HG03432 (cell line): ENCODE measurements around the gene ADD1.
"Not testable (repeated sequence)": the region's sequence is repeated elsewhere in the genome, so short reads cannot be mapped to it uniquely, and the experiment has no call there.

ENCODE experiments used
- ATAC-seq: cut with Tn5 transposase; IDR thresholded peaks from one replicate; pipeline ENCODE4 v1.9.1; 2021; ENCODE audit warnings: mild to moderate bottlenecking, moderate library complexity; ENCODE audit not compliant: unreplicated experiment

ADD1 gene

DNA sequence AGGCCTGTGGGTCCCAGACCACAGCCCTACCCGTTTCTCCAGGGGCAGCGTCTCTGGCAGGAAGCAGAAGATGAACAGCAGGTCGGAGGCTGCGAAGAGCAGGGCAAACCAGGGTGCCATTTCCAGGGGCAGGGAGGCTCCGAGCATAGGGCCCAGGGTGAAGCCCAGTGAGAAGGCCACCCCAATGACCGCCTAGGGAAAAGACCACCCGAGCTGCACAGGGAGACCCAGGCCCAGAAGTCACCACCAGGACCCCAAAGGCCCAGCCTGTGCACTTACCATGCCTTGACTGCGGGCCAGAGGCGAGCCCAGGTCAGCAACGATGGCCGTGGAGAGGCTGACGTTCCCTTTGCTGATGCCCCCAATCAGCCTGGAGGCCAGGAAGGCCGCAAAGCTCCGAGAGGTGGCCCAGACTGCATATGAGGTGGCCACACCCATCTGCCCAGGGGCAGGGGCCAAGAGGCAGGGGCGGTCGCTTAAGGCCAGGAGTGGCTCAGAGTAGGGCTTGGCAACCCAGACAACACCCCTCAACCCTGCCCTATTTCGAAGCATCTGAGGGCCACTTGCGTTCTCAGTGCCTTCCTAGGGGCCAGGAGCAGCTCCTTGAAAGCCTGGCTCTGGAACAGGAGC, 88.8 kb downstream of the ADD1 start:
- no peak for ATAC-seq

DNA sequence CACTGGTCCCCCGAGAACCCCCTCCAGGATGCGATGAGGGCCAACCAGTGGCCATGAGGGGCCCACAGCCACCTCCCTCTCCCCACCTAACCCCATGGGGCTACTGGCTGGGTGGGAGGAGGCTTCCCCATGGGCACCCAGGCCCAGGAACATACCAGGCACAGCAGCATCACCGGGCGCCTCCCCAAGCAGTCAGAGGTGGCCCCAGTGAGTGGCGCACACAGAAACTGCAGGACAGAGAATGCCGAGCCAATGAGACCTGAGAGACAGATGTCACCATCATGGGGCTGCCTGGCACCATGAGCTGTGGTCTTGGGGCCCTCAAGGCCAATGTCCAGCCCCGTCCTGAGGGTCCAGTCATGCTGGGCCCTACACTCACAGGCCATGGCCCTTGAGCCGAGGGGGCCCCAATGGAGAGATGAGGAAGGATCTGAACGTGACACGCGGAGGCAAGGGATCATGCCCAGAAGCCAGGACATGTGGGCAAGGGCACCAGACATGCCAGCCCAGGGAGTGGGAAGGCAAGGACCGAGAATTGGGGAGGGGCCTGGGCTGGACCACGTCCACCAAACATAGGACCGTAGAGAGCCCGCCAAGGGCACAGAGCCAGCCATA, 89.4 kb downstream of the ADD1 start:
- ATAC-seq, result no peak

DNA sequence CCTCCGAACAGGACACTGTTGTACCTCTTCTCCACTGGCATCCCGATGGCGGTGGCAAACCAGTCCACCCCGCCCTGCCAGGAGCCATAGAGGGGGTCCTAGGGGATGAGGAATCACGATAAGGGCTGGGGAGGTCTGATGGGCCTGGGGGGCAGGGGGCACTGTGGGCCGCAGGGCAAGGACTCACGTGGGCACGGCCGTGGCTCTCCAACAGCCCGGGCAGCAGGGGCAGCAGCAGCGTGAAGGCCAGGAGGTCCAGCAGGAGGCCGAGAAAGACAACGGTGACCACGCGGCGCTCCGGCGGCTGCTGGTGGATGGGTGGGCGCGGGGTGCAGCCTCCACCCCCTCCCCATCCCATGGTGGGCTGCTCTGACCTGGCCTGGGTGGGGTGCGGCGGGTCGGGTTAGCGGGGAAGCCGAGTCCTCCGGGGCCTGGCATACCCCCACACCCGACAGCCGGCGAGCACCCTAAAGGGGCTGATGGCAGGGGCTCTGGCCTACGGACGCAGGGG, 90.0 kb downstream of the ADD1 start:
- ATAC-seq, result no peak

DNA sequence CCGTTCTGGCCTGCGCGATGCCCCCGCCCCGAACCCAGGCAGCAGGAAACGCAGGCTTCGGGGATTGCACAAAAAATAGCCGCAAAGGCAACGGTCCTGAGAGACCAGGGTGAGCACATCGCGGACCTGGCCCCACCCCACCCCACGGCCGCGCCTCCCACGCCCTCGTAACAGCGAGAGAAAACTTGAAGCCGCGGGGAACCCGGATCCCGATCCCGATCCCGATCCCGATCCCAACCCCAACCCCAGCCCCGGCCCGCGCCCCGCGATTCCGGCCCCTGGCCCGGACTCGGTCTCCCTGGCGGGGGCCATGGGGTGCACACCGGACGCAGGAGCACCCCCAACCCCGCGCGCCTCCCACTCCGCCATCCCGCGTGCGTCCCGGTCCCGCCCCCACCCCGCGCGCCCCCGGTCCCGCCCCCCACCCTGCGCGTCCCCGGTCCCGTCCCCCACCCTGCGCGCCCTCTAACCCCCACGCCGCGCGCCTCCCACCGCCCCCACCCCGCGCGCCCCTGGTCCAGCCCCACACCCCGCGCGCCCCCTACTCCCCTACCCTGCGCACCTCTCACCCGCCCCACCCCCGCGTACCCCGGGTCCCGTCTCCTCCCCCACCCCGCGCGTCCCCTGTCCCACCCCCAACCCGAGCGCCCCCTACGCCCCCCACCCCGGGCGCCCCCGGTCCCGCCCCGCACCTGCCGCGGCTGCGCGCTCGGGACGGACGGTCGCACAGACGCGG, 90.6 kb downstream of the ADD1 start:
- ATAC-seq, result no peak

DNA sequence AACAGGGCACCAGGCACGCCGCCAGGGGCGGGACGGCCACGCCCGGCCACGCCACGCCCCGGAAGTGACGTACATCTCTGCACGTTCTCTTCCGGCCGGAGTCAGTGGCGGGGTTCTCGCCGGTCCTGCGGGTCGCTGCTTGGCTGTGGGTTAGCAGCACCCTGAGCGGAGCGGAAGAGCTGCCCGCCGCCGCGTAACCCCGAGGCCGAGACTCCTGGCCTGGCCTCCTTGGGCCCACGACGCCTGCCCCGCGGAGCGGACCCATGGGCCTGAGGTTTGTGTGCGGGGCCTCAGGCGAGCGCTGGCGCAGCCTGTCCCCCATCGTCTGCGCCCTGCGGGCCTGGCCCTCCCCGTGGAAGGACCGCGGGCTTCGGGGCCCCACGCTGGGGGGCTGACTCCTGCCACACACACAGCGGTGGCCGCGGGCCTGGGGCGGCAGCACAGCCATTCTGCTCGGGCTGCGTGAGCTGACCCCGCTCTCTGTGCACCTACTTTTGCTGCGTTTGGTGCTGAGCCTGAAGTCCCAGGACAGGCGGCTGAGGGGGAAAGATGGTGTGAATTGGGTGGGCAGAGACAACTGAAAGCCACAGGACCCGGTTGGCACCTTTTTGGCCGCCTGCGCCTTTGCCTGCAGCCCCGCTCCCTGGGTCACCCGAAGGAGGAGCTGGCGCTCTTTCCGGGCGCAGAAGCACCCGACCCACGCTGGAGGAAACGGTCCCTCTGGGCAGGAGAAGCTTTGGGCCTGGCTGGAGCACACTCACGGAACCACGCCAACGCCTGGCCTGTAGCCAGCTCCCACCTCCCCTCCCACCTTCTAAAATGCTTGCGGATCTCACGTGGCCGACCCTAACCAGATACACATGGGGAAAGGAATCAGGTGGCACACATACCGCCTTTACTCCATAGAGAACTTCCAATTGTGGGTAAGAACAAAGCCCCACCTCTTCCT, 91.4 kb downstream of the ADD1 start:
- ATAC-seq, result peak; percentile 55

DNA sequence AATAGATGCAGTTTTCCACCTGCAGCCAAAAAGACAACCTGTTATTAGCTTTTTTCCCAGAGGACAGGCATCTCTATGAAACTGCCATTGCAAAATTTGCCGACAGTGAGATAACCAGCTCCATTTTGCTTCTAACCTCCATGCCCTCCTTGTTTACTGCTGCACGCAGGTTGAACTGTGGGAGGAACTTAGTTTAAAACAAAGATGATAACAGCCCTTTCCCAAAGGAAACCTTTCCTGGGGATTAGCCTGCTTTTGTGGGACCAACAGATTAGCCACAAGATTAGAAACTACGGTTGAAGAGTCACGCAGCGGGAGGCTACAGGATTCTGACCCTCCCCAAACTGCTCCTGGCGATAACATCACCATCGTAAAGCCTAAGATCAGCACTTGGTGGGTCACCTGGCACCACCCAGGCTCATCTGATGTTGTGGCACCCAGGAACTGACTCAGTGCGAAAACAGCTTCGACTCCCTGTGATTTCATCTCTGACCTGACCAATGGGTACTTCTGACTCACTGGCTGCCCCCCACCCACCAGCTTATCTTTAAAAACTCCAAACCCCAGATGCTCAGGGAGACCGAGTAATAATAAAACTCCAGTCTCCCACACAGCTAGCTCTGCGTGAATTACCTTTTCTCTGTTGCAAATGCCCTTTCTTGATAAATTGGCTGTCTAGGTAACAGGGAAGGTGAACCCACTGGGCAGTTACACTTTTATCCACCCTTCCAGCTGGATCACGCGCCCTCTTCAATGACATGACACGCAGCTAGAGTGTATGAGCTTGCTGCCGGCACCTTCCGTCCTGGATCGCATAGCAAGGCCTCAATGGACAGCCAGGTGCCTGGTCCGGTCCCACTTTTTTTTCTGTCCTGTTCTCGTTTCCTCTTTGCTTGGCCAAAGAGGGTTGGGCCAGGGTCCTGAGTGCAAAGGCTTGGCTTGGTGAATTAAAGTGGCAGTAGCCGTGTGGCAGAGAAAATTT, 92.4 kb downstream of the ADD1 start:
- ATAC-seq, result no peak

DNA sequence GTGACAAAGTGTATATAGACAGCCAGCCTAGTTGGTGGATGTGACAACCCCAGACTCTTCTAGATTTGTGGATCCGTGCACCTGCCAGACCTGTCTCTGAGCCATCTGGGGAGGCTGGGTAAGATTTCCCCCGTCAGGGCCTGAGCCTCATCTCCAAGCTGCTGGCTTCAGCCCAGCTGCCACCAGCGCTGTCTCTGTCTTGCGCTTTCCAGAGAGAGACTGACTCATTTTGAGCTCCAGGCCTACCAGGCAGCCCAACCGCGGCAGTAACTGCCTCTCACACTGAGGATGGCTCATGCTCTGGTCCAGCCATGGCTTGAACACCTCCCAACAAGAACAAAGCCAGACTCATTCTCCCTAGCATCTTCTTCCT, 93.1 kb downstream of the ADD1 start:
- peak; percentile 22 for ATAC-seq

DNA sequence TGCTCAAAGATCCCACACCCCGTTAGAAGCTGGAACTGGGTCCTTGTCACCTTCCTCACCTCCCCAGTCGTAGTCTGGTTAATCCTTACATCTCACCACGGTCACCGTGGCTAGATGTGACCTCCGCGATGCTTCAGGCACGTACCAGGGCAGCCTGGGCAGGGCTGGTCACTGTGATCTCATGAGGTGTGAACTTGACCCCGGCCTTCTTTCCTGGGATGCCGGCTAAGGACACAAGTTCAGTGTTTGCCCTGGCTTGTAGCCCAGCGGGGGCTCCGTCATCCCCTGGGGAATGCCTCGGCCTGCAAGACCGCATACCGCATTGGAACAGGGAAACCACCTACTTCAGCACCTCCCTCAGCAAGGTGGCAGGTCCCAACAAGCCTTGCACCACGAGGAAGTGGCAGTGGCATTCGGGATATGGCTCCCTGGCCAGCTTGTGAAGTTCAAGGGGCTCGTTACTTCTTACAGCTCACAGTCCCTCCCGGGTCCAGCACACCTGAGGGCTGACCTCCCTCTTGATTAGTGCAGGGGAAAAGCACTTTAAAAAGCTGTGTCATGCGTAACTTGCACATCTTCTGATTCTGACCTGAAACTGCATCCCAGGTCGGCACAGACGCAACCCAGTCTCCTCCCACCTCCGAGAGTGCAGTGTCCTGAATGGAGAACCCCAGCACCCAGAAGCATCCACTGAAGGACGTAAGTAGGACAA, 93.7 kb downstream of the ADD1 start:
- ATAC-seq, result peak; percentile 23

DNA sequence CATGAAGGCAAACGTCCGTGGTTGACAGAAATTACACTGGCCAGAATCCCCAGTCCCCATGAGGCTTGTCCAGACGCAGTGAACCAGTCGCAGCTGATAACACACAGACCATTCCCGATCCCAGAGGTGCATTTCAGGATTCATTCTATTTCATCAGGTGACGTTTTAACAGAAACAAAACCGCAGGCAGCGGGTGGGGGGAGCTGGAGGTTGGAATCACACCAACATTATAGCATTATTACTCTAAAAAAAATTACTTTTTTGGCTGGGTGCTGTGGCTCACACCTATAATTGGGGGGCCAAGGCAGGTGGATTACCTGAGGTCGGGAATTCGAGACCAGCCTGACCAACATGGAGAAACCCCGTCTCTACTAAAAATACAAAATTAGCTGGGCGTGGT, 94.3 kb downstream of the ADD1 start:
- ATAC-seq, result no peak

DNA sequence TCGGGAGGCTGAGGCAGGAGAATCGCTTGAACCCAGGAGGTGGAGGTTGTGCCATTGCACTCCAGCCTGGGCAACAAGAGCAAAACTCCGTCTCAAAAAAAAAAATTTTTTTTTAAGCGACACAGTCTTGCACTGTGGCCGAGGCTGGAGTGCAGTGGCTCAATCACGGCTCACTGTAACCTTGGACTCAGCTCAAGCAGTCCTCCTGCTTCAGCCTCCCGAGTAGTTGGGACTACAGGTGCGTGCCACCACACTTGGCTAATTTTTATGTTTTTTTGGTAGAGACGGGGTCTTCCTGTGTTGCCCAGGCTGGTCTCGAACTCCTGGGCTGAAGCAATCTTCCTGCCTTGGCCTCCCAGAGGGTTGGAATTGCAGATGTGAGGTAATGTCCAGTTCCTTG, 94.8 kb downstream of the ADD1 start:
- not testable (repeated sequence) for ATAC-seq

DNA sequence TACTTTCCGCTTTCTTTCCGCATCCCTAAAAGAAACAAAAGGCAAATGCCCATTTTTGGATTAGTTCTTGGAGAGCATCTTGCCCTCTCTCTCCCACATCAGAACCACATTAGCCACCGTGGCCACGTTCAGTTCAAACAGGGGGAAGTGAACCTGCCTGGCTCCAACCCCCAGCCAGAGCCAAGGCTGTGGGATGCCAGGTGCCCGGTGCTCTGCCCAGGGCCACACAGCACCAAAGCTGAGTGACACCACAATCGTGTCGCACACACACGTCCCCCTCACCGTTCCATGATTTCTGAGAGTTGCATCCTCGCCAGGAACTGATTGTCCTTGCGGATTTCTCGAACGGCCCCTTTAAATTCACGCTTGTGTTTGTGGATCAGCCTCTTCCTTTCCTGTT, 95.3 kb downstream of the ADD1 start:
- ATAC-seq, result no peak

DNA sequence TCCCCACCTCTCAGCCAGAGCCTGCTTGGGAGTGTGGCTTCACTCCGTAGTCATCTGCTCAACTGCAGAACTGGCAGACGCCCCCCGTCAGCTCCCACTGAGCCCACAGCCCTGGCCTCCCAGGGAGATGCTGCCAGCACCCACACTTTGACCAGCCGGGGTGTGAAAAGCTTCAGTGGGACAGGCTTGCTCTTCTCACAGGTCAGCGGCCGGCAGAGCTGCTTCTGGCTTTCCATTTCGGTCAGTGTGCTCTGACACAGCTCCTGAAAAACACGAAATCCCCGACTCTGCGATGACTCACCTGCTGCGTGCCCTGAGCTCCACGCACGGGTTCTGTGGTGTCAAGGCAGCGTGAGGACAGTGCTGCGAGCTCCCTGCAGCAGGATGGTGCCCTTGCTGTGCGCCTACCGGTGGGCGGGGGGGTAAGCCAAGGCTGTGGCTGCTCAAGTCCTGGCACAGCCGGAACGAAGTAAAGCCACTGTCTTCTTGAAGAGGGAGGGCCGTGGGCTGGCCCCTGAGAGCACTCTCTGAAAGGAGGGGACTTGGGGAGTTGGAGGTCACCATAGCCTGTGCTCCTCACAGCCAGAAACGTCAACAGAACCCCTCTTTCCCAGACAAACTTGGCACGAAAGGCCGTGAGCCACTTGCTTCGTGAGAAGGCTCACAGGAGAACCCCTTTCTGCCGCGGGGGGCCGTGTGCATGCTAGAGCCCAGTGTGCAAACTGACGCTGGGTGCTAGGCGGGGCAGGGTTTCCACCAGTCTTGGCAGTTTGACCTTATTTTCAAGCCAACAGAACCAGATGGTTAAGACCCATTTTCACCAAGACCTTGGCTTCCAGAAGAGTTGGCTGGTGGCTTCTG, 96.0 kb downstream of the ADD1 start:
- no peak for ATAC-seq

DNA sequence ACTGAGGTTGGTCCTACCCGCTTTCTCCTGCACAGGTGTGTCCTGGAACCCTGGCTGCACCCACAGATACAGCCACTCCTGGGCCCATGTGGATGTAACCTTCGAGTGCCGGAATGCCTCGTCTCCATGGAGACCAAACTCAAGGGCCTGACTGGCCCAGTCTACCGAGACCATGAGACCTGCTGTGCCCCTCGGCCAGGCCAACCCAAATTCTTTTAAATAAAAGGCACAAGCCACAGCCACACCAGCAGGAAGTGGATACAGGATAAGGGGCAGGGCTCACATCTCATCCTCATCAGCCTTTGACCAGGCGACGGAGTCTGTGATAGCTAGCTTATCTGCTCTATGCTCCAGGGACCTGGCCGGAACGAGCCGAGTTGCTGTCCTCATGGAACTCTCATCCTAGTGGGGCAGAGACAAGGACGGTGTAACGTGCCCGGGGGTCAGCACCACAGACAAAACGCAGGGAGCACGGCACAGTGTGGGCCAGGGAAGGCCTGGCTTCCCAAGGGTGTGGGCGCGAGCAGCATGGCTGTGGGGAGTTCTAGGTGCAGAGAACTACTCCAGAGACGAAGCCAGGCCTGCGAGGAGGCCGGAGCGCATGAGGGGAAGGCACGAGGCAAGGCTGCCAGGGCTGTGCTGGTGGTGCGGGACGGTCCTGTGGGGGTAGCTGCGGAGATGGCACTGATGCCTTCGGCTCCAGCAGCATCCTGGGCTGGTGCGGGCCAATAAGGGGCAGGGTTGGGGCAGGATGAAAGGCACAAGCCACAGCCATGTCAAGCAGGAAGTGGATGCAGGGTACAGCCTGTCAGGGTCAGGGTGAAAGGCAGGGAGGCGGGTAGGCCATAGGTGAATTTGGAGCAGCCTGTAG, 96.9 kb downstream of the ADD1 start:
- no peak for ATAC-seq

DNA sequence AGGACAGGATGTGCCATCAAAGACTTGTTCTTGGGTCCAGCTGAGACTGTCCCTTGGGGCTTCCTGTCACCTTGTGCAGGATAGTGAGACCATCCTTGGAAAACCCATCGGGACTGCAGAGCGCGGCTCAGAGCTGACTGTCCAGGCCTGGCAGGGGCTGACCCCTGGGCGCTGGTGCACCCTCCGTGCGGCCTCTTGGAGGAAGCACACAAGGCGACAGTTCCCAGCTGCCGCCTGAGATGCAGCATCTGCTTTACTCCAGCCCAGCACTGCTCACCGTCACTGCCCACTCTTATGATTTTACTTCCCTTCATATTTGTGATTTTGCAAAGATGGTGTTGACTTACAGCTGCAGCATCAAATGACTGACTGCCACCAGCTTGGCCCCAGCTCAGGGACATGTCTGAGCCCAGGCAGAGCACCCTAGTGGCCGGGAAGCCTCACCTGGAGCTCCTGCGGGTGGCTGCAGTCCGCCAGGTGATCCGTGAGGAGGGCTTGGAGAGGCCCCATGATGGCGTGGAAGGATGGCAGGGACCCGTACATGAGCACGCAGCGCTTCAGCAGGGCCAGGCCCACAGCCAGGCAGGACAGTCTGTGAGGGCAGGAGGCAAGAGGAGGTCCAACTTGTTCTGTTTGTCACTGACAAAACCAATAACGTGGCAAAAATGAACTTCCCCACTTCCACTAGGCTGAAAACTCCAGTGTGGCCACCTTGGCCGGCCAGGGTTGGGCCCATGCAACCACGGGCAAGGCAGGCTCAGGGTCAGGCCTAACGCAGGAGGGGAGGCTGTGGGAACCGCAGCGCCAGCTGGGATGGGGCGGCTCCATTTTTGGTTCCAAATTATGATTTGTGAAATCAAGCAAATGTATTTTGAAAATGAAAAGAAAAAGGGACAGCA, 97.7 kb downstream of the ADD1 start:
- no peak for ATAC-seq

DNA sequence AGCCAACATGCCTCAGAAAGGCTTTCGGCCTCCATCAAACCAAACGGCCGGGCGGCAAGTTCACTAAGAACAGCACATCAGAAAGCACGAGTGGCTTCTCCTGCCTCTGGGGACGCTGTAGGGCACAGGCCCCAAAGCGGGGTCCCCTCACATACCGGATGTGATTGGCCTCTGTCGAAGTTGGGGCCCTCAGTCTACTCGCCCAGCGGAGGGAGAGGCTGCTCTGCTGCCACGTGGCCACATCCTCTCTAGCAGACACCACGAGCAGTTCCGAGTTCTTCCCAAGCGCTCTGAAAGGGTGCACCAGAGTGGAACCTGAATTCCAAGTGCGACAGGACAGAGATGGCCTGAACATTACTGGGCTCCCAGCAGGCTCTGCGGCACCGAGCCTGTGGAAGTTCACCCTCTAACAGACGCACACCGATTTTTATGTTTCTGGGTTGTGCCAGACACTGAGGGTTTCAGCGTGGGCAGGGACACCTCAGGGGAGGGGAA, 98.4 kb downstream of the ADD1 start:
- ATAC-seq, result no peak
